Keratinocyte (primary cell): ENCODE results near the gene TKFC.

ENCODE experiments used
- EZH2 ChIP-seq: IDR thresholded peaks from one replicate; pipeline ENCODE4 v1.6.1; 2012; ENCODE audit warnings: inconsistent platforms, mild to moderate bottlenecking, low read length, moderate library complexity
- TF ChIP-seq, protein P1 (sequence below), 3 experiments: IDR thresholded peaks in 1 of 3; conservative IDR thresholded peaks in 1 of 3; optimal IDR thresholded peaks in 1 of 3; 2 replicates in 2 of 3; 3 replicates in 1 of 3; pipeline versions ENCODE3 to v1.5.1; 2011; ENCODE audit warnings: low read length in 3 of 3, mild to moderate bottlenecking in 3 of 3, moderate library complexity in 2 of 3, control low read depth in 1 of 3, inconsistent platforms in 1 of 3; ENCODE audit not compliant: insufficient read depth in 2 of 3; ENCODE audit errors: extremely low read depth in 1 of 3

DNA sequence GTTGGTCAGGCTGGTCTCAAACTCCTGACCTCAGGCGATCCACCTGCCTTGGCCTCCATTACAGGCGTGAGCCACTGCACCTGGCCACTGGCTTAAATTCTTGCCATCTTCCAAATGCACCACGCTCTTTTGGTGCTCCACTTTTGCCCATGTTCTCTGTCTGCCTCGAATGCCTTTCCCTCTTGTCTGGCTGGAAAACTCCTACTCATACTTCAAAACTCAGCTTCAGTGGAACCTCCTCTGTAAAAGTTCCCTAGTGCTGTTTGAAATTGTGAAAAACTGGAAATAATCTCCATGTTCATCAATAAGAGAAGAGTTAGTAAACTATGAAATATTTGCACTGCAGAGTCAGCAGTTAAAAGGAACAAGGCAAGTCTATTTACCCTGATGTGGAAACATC is 49.4 kb upstream of the TKFC start:
- TF ChIP-seq, protein P1, sequence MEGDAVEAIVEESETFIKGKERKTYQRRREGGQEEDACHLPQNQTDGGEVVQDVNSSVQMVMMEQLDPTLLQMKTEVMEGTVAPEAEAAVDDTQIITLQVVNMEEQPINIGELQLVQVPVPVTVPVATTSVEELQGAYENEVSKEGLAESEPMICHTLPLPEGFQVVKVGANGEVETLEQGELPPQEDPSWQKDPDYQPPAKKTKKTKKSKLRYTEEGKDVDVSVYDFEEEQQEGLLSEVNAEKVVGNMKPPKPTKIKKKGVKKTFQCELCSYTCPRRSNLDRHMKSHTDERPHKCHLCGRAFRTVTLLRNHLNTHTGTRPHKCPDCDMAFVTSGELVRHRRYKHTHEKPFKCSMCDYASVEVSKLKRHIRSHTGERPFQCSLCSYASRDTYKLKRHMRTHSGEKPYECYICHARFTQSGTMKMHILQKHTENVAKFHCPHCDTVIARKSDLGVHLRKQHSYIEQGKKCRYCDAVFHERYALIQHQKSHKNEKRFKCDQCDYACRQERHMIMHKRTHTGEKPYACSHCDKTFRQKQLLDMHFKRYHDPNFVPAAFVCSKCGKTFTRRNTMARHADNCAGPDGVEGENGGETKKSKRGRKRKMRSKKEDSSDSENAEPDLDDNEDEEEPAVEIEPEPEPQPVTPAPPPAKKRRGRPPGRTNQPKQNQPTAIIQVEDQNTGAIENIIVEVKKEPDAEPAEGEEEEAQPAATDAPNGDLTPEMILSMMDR (optimal IDR thresholded peaks at IDR 0.05 in 1 of 3, IDR thresholded peaks at IDR 0.05 in 1 of 3, conservative IDR thresholded peaks at IDR 0.05 in 1 of 3; ENCODE audit: extremely low read depth in 1 of 3, insufficient read depth in 2 of 3, low read length in 3 of 3), result no peak
- TF ChIP-seq EZH2, result no peak
